ENCODE measurements around the gene SSH2. TPM values are rescaled to one million over a fixed set of nuclear protein-coding genes. Genes with fewer than 3 reads are reported as not detected.

Gene SSH2
- total and polyA plus RNA-seq, 7 experiments from 2014 or later, result 33.9 to 109 (median 76.2) TPM

GRCh38 chr17:29742210-29742513, 187.9 kb downstream of the SSH2 start:
- DNase-seq (no peak), ATAC-seq (no peak)
- Mint-ChIP-seq H3K27ac (peak overlapping the region in 7 of 9 donors; percentile 55 to 87 (median 68)), H3K4me1 (peaks cover 42 to 85% (median 71%) of the 10 kb centered on the region in 7 donors), H3K4me3 (peak overlapping the region in 6 of 10 donors; percentile 34 to 72 (median 57)), H3K36me3 (peaks cover 0 to 7% (median 0%) of the 10 kb centered on the region in 5 donors), H3K27me3 (no peaks in the 10 kb centered on the region), H3K9me3 (peaks cover 0 to 2% (median 0%) of the 10 kb centered on the region in 11 donors)
- Histone ChIP-seq H3K4me3 (ENCODE audit: low read length) (no peak overlapping the region), H3K27ac (ENCODE audit: low read depth, low read length) (peak overlapping the region; percentile 19), H3K4me1 (ENCODE audit: control insufficient read depth in 2 of 2, insufficient read depth in 2 of 2, low read length in 2 of 2) (peaks cover 15 to 35% of the 10 kb centered on the region in 2 donors), H3K27me3 (ENCODE audit: control insufficient read depth in 2 of 2, insufficient read depth in 2 of 2, low read length in 2 of 2) (no peaks in the 10 kb centered on the region), H3K36me3 (ENCODE audit: control insufficient read depth in 2 of 3, insufficient read depth in 3 of 3, low read length in 3 of 3) (no peaks in the 10 kb centered on the region), H3K9me3 (ENCODE audit: control insufficient read depth in 2 of 3, low read length in 3 of 3) (no peaks in the 10 kb centered on the region)
- ChIA-PET CTCF (no interaction called here), POLR2A (interaction anchor here (0.8 to 2.8 kb wide), 2 partner anchors 9 to 18 kb away, joined by 5 to 11 read pairs; no protein-coding TSS in a partner anchor)
- intact Hi-C loops (cut with micrococcal nuclease), result loop anchor here in 1 of 2 donors (5.0 kb wide), 1 partner anchor 35 kb away; no protein-coding TSS in a partner anchor

DNA sequence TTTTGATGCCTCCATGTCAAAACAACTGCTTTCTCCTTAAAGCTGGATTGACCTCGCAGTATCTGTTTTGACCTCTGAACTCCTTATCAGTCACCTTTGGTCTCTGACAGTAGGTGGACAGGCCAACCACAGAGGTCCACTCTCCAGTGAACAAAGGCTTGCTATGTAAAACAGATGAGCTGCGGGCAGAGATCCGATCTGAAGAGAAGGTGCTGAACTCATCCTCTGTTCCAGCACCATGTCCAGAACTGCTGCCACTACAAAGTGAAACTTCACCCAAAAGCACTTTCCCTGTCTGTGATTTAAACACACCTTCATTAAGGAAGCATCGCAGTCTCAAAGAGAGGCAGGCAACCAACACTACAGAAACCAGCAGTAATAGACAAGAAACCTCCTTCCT, 190.0 kb downstream of the SSH2 start:
- CTCF ChIA-PET, result interaction anchor here (1.1 kb wide), 1 partner anchor 23 kb away, joined by 3 read pairs; no protein-coding TSS in a partner anchor
- Mint-ChIP-seq H3K36me3 (peaks cover 0 to 7% (median 0%) of the 10 kb centered on the region in 5 donors), H3K27me3 (no peaks in the 10 kb centered on the region), H3K9me3 (peaks cover 0 to 2% (median 0%) of the 10 kb centered on the region in 11 donors), H3K4me1 (peaks cover 31 to 76% (median 58%) of the 10 kb centered on the region in 7 donors), H3K27ac (peak overlapping the region in 8 of 9 donors; percentile 55 to 91 (median 70)), H3K4me3 (peak overlapping the region in 7 of 10 donors; percentile 8 to 68 (median 56))
- Histone ChIP-seq H3K9me3 (ENCODE audit: control insufficient read depth in 2 of 3, low read length in 3 of 3) (no peaks in the 10 kb centered on the region), H3K4me3 (ENCODE audit: low read length) (no peak overlapping the region), H3K27ac (ENCODE audit: low read depth, low read length) (peak overlapping the region; percentile 33), H3K36me3 (ENCODE audit: control insufficient read depth in 2 of 3, insufficient read depth in 3 of 3, low read length in 3 of 3) (peaks cover 0 to 11% (median 0%) of the 10 kb centered on the region in 3 experiments), H3K4me1 (ENCODE audit: control insufficient read depth in 2 of 2, insufficient read depth in 2 of 2, low read length in 2 of 2) (peaks cover 12 to 34% of the 10 kb centered on the region in 2 donors), H3K27me3 (ENCODE audit: control insufficient read depth in 2 of 2, insufficient read depth in 2 of 2, low read length in 2 of 2) (no peaks in the 10 kb centered on the region)
- POLR2A ChIA-PET, result interaction anchor here (0.6 to 2.8 kb wide), 3 partner anchors 18 to 35 kb away, joined by 3 to 11 read pairs (median 3); no protein-coding TSS in a partner anchor
- peak in 4 of 9 donors; percentile 18 to 28 (median 20) for DNase-seq
- intact Hi-C loops (cut with micrococcal nuclease), result loop anchor here in 1 of 2 donors (1.0 to 5.0 kb wide), 3 partner anchors 17 to 33 kb away; no protein-coding TSS in a partner anchor
- no peak for ATAC-seq

GRCh38 chr17:29734640-29735039, 195.4 kb downstream of the SSH2 start:
- Mint-ChIP-seq H3K27me3 (no peaks in the 10 kb centered on the region), H3K36me3 (peaks cover 0 to 25% (median 6%) of the 10 kb centered on the region in 5 donors), H3K27ac (peak overlapping the region in 8 of 9 donors; percentile 18 to 86 (median 68)), H3K4me1 (peaks cover 11 to 62% (median 49%) of the 10 kb centered on the region in 7 donors), H3K9me3 (no peaks in the 10 kb centered on the region), H3K4me3 (peak overlapping the region in 1 of 10 donors; percentile 3)
- Histone ChIP-seq H3K27ac (ENCODE audit: low read depth, low read length) (peak overlapping the region; percentile 24), H3K9me3 (ENCODE audit: control insufficient read depth in 2 of 3, low read length in 3 of 3) (no peaks in the 10 kb centered on the region), H3K27me3 (ENCODE audit: control insufficient read depth in 2 of 2, insufficient read depth in 2 of 2, low read length in 2 of 2) (no peaks in the 10 kb centered on the region), H3K36me3 (ENCODE audit: control insufficient read depth in 2 of 3, insufficient read depth in 3 of 3, low read length in 3 of 3) (peaks cover 0 to 12% (median 0%) of the 10 kb centered on the region in 3 experiments), H3K4me3 (ENCODE audit: low read length) (no peak overlapping the region), H3K4me1 (ENCODE audit: control insufficient read depth in 2 of 2, insufficient read depth in 2 of 2, low read length in 2 of 2) (peaks cover 0 to 10% of the 10 kb centered on the region in 2 donors)
- no peak for ATAC-seq
- DNase-seq, result no peak
- CTCF ChIA-PET, result interaction anchor here (0.7 kb wide), 1 partner anchor 12 kb away, joined by 3 read pairs; no protein-coding TSS in a partner anchor
- POLR2A ChIA-PET, result interaction anchor here (0.9 to 4.2 kb wide), 3 partner anchors 8 to 11 kb away, joined by 3 to 24 read pairs (median 4); no protein-coding TSS in a partner anchor
- intact Hi-C loops (cut with micrococcal nuclease), result no loop called here

GRCh38 chr17:29733166-29733565, 196.9 kb downstream of the SSH2 start:
- Histone ChIP-seq H3K36me3 (ENCODE audit: control insufficient read depth in 2 of 3, insufficient read depth in 3 of 3, low read length in 3 of 3) (peaks cover 0 to 12% (median 0%) of the 10 kb centered on the region in 3 experiments), H3K4me3 (ENCODE audit: low read length) (no peak overlapping the region), H3K9me3 (ENCODE audit: control insufficient read depth in 2 of 3, low read length in 3 of 3) (no peaks in the 10 kb centered on the region), H3K27ac (ENCODE audit: low read depth, low read length) (no peak overlapping the region), H3K27me3 (ENCODE audit: control insufficient read depth in 2 of 2, insufficient read depth in 2 of 2, low read length in 2 of 2) (no peaks in the 10 kb centered on the region), H3K4me1 (ENCODE audit: control insufficient read depth in 2 of 2, insufficient read depth in 2 of 2, low read length in 2 of 2) (peaks cover 0 to 8% of the 10 kb centered on the region in 2 donors)
- Mint-ChIP-seq H3K27me3 (no peaks in the 10 kb centered on the region), H3K9me3 (peaks cover 0 to 7% (median 0%) of the 10 kb centered on the region in 11 donors), H3K4me1 (peaks cover 11 to 70% (median 56%) of the 10 kb centered on the region in 7 donors), H3K27ac (peak overlapping the region in 8 of 9 donors; percentile 6 to 91 (median 76)), H3K4me3 (peak overlapping the region in 2 of 10 donors; percentile 13 to 24), H3K36me3 (peaks cover 7 to 36% (median 9%) of the 10 kb centered on the region in 5 donors)
- ChIA-PET POLR2A (interaction anchor here (0.6 to 4.2 kb wide), 7 partner anchors 9 to 35 kb away, joined by 3 to 24 read pairs (median 5); no protein-coding TSS in a partner anchor), CTCF (interaction anchor here (1.7 kb wide), 1 partner anchor 10 kb away, joined by 4 read pairs; no protein-coding TSS in a partner anchor)
- ATAC-seq (no peak), DNase-seq (no peak)
- intact Hi-C loops (cut with micrococcal nuclease), result loop anchor here in 1 of 2 donors (1.0 kb wide), 1 partner anchor 8 kb away; no protein-coding TSS in a partner anchor

DNA sequence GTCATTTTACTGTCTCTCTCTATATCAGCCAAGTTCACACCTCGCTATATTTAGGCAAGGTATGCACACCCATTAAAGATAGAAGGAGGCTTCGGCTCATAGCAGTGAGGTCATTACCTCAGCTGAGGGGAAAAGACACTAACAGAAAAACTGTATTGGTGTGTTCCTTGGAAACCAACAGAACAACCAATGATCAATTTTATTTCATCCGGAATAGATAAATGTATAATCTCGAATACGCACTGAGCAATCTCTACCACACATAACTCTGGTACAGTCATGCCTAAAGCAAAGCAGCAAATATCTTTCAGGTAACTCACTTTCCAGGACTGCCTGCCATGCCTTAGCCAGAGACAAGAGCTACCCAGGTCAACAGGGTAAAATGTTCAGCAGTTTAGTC, 197.4 kb downstream of the SSH2 start:
- Histone ChIP-seq H3K27ac (ENCODE audit: low read depth, low read length) (no peak overlapping the region), H3K9me3 (ENCODE audit: control insufficient read depth in 2 of 3, low read length in 3 of 3) (no peaks in the 10 kb centered on the region), H3K4me1 (ENCODE audit: control insufficient read depth in 2 of 2, insufficient read depth in 2 of 2, low read length in 2 of 2) (peaks cover 2 to 10% of the 10 kb centered on the region in 2 donors), H3K4me3 (ENCODE audit: low read length) (no peak overlapping the region), H3K36me3 (ENCODE audit: control insufficient read depth in 2 of 3, insufficient read depth in 3 of 3, low read length in 3 of 3) (peaks cover 0 to 12% (median 0%) of the 10 kb centered on the region in 3 experiments), H3K27me3 (ENCODE audit: control insufficient read depth in 2 of 2, insufficient read depth in 2 of 2, low read length in 2 of 2) (no peaks in the 10 kb centered on the region)
- H3K4me1 Mint-ChIP-seq, result peaks cover 12 to 72% (median 61%) of the 10 kb centered on the region in 7 donors
- peaks cover 0 to 12% (median 0%) of the 10 kb centered on the region in 11 donors for H3K9me3 Mint-ChIP-seq
- H3K36me3 Mint-ChIP-seq, result peaks cover 9 to 39% (median 11%) of the 10 kb centered on the region in 5 donors
- POLR2A ChIA-PET, result interaction anchor here (0.7 to 4.2 kb wide), 6 partner anchors 9 to 28 kb away, joined by 3 to 24 read pairs (median 5); no protein-coding TSS in a partner anchor
- intact Hi-C loops (cut with micrococcal nuclease), result loop anchor here in 1 of 2 donors (1.0 kb wide), 1 partner anchor 9 kb away; no protein-coding TSS in a partner anchor
- no peak for DNase-seq
- peak overlapping the region in 3 of 10 donors; percentile 13 to 48 (median 24) for H3K4me3 Mint-ChIP-seq
- CTCF ChIA-PET, result interaction anchor here (1.7 kb wide), 1 partner anchor 10 kb away, joined by 4 read pairs; no protein-coding TSS in a partner anchor
- no peak for ATAC-seq
- peak overlapping the region in 8 of 9 donors; percentile 6 to 91 (median 76) for H3K27ac Mint-ChIP-seq
- H3K27me3 Mint-ChIP-seq, result no peaks in the 10 kb centered on the region

GRCh38 chr17:29732209-29732608, 197.8 kb downstream of the SSH2 start:
- peaks cover 16 to 76% (median 65%) of the 10 kb centered on the region in 7 donors for H3K4me1 Mint-ChIP-seq
- no peaks in the 10 kb centered on the region for H3K9me3 ChIP-seq (ENCODE audit: control insufficient read depth in 2 of 3, low read length in 3 of 3)

More at GRCh38 chr17:29732209-29732608, 197.8 kb downstream of the SSH2 start:
- peaks cover 0 to 15% (median 0%) of the 10 kb centered on the region in 11 donors for H3K9me3 Mint-ChIP-seq
- intact Hi-C loops (cut with micrococcal nuclease), result no loop called here
- ChIA-PET CTCF (interaction anchor here (1.7 kb wide), 1 partner anchor 9 kb away, joined by 4 read pairs; no protein-coding TSS in a partner anchor), POLR2A (interaction anchor here (1.0 to 4.2 kb wide), 4 partner anchors 9 to 27 kb away, joined by 3 to 24 read pairs (median 5); no protein-coding TSS in a partner anchor)
- peaks cover 6 to 15% of the 10 kb centered on the region in 2 donors for H3K4me1 ChIP-seq (ENCODE audit: control insufficient read depth in 2 of 2, insufficient read depth in 2 of 2, low read length in 2 of 2)
- no peaks in the 10 kb centered on the region for H3K27me3 ChIP-seq (ENCODE audit: control insufficient read depth in 2 of 2, insufficient read depth in 2 of 2, low read length in 2 of 2)
- H3K4me3 ChIP-seq (ENCODE audit: low read length), result no peak overlapping the region
- H3K36me3 Mint-ChIP-seq, result peaks cover 9 to 42% (median 13%) of the 10 kb centered on the region in 5 donors
- DNase-seq (no peak), ATAC-seq (no peak)
- no peak overlapping the region for H3K27ac ChIP-seq (ENCODE audit: low read depth, low read length)
- H3K27ac Mint-ChIP-seq, result peak overlapping the region in 8 of 9 donors; percentile 9 to 91 (median 72)
- peaks cover 0 to 12% (median 0%) of the 10 kb centered on the region in 3 experiments for H3K36me3 ChIP-seq (ENCODE audit: control insufficient read depth in 2 of 3, insufficient read depth in 3 of 3, low read length in 3 of 3)
- H3K27me3 Mint-ChIP-seq, result no peaks in the 10 kb centered on the region
- peak overlapping the region in 1 of 10 donors; percentile 13 for H3K4me3 Mint-ChIP-seq
